Heart left ventricle (tissue), 16 donors: ENCODE results near the gene MTCH1. TPM values are rescaled to one million over a fixed set of nuclear protein-coding genes. Genes with fewer than 3 reads are reported as not detected.

Experiments
- ATAC-seq, 4 donors: fragments of 200-7000 bp; cut with Tn5 transposase; one replicate each; pipeline ENCODE4 v1.9.1; 2020 to 2022; ENCODE audit warnings: moderate library complexity in 4 of 4, mild to moderate bottlenecking in 3 of 4, moderate number of reproducible peaks in 1 of 4
- DNase-seq, 5 donors: peaks; one replicate each; pipeline ENCODE4 v3.0.0-alpha.2; 2020
- H3K27ac ChIP-seq, 12 donors: fragments of 200-600 bp; sonication (generic) in 4 of 12; one replicate each; pipeline versions ENCODE4 v1.5.0 to v1.8.0; 2016 to 2022; ENCODE audit warnings: mild to moderate bottlenecking in 2 of 12
- H3K27me3 ChIP-seq, 9 donors: fragments of 200-600 bp; sonication (generic) in 2 of 9; one replicate each; pipeline versions ENCODE4 v1.5.1 to v1.8.0; 2016 to 2022; ENCODE audit warnings: mild to moderate bottlenecking in 3 of 9
- H3K36me3 ChIP-seq, 9 donors: fragments of 200-600 bp; sonication (generic) in 2 of 9; one replicate each; pipeline versions ENCODE4 v1.5.0 to v1.8.0; 2018 to 2022; ENCODE audit warnings: mild to moderate bottlenecking in 2 of 9
- H3K4me1 ChIP-seq, 12 donors: fragments of 200-600 bp; sonication (generic) in 4 of 12; one replicate each; pipeline versions ENCODE4 v1.5.0 to v1.8.0; 2016 to 2022; ENCODE audit warnings: mild to moderate bottlenecking in 3 of 12
- H3K4me3 ChIP-seq, 12 donors: fragments of 200-600 bp; sonication (generic) in 4 of 12; one replicate each; pipeline versions ENCODE4 v1.5.0 to v1.8.0; 2017 to 2022; ENCODE audit warnings: mild to moderate bottlenecking in 9 of 12, moderate library complexity in 4 of 12
- H3K9me3 ChIP-seq, 12 donors: fragments of 200-600 bp; sonication (generic) in 4 of 12; one replicate each; pipeline versions ENCODE4 v1.5.0 to v1.8.0; 2016 to 2022; ENCODE audit warnings: mild to moderate bottlenecking in 1 of 12
- POLR2A ChIP-seq, 2 donors: fragments of 450-650 bp; IDR thresholded peaks; one replicate each; pipeline ENCODE4 v1.6.1; 2017; ENCODE audit warnings: antibody characterized with exemption in 2 of 2, mild to moderate bottlenecking in 2 of 2, moderate library complexity in 2 of 2
- WGBS, 4 donors: extraction: QIAGEN DNeasy Blood & Tissue Kit in 2 of 4; methylation state at CpG; one replicate each; pipeline versions ENCODE4 v1.1.5 to v1.1.7; 2013 to 2018; 5-methylcytosine and 5-hydroxymethylcytosine counted together
- intact Hi-C, 10 donors: fragments of 100-400 bp; cut with DNase I; formaldehyde crosslinking; loops; one replicate each; pipeline versions ENCODE4 v1.11.1 to v1.14.2; 2022
- long read RNA-seq, 3 donors: library from polyadenylated mRNA; unstranded; transcript quantifications; one replicate each; pipeline ENCODE4 v2.0.0, GENCODE V29; 2020 to 2021
- polyA plus RNA-seq, 2 donors: library from polyadenylated mRNA; stranded (reverse); fragments of 200-250 nt; gene quantifications; one replicate each; pipeline ENCODE4 v1.2.3, GENCODE V29; 2013
- total RNA-seq, 9 donors: library from RNA; depleted of rRNA in 2 of 9; stranded (reverse); fragments of >200 nt in 2 of 9; fragmentation: NEBNext Ultra II Directional in 3 of 9; extraction: Animal tissue kit (Norgen Biotek cat#: 25700) in 3 of 9; gene quantifications; one replicate each; pipeline versions ENCODE4 v1.1.0 to v1.2.4, GENCODE V29; 2016 to 2023
- TF ChIP-seq, protein P1 (sequence below), 12 donors: fragments of 200-600 bp; sonication (generic) in 4 of 12; IDR thresholded peaks; one replicate each; pipeline versions ENCODE4 v1.5.0 to v1.8.0; 2018 to 2022; ENCODE audit warnings: antibody characterized with exemption in 12 of 12, mild to moderate bottlenecking in 5 of 12
- donor health status: ischemic (EF 13 %, LVEDD 7.1; RV severe dilation, severe dysfunction).
- donor health status: healthy with polysubstance abuse.
- donor health status: DM: no; HTN: yes; CAD: no.
- donor health status: DM: no; HTN: no; CAD: no.
- donor health status: ischemic (EF 25% LVEDD 6.9; RV normal size, moderate dysfunction).
- donor health status: ischemic (EF 25% LVEDD 5.7; RV mildly dilated, moderate dysfunction).
- donor health status: healthy.
- donor health status: DM: yes; HTN: yes; CAD: no.
- donor health status: ischemic (EF 35%, LVEDD 5.7; RV mildly dilated, moderate dysfunction).
- donor health status: nonischemic (EF 11% LVEDD 7.7; RV severe dilation, severe dysfunction).
- donor health status: DM: yes; HTN: yes; CAD: no.
- donor health status: PGD.
- donor health status: ischemic (EF 29% LVEDD 5.4; RV normal size, mild dysfunction).
- donor health status: nonischemic (EF 23%, LVEDD 6.1; RV moderate dilation, normal function).

MTCH1 gene
- total RNA-seq (100 to 1,000 TPM; 144 to 320 (median 193) TPM), polyA plus RNA-seq (100 to 1,000 TPM; 104 to 367 TPM)
- long read RNA-seq, donor 1, transcript MTCH1-201 (12 exons, 2,006 nt): minor isoform, 242 of 629 reads
- long read RNA-seq, donor 1, transcript MTCH1-204 (11 exons, 1,572 nt): minor isoform, 9 of 629 reads
- long read RNA-seq, donor 1, transcript MTCH1-202 (12 exons, 2,057 nt): major isoform, 267 of 629 reads
- long read RNA-seq, donor 1, partial matches to known transcripts: 29 of 629 reads
- long read RNA-seq, donor 1, other reads (novel, unspliced or antisense): 82 of 629 reads
- long read RNA-seq, donor 2, transcript MTCH1-201 (12 exons, 2,006 nt): minor isoform, 679 of 1,648 reads
- long read RNA-seq, donor 2, transcript MTCH1-204 (11 exons, 1,572 nt): minor isoform, 12 of 1,648 reads
- long read RNA-seq, donor 2, transcript MTCH1-202 (12 exons, 2,057 nt): major isoform, 781 of 1,648 reads
- long read RNA-seq, donor 2, partial matches to known transcripts: 64 of 1,648 reads
- long read RNA-seq, donor 2, other reads (novel, unspliced or antisense): 111 of 1,648 reads
- long read RNA-seq, donor 3, transcript MTCH1-201 (12 exons, 2,006 nt): minor isoform, 306 of 783 reads
- long read RNA-seq, donor 3, transcript MTCH1-202 (12 exons, 2,057 nt): major isoform, 353 of 783 reads
- long read RNA-seq, donor 3, transcript MTCH1-204 (11 exons, 1,572 nt): minor isoform, 12 of 783 reads
- long read RNA-seq, donor 3, partial matches to known transcripts: 22 of 783 reads
- long read RNA-seq, donor 3, other reads (novel, unspliced or antisense): 90 of 783 reads

DNA sequence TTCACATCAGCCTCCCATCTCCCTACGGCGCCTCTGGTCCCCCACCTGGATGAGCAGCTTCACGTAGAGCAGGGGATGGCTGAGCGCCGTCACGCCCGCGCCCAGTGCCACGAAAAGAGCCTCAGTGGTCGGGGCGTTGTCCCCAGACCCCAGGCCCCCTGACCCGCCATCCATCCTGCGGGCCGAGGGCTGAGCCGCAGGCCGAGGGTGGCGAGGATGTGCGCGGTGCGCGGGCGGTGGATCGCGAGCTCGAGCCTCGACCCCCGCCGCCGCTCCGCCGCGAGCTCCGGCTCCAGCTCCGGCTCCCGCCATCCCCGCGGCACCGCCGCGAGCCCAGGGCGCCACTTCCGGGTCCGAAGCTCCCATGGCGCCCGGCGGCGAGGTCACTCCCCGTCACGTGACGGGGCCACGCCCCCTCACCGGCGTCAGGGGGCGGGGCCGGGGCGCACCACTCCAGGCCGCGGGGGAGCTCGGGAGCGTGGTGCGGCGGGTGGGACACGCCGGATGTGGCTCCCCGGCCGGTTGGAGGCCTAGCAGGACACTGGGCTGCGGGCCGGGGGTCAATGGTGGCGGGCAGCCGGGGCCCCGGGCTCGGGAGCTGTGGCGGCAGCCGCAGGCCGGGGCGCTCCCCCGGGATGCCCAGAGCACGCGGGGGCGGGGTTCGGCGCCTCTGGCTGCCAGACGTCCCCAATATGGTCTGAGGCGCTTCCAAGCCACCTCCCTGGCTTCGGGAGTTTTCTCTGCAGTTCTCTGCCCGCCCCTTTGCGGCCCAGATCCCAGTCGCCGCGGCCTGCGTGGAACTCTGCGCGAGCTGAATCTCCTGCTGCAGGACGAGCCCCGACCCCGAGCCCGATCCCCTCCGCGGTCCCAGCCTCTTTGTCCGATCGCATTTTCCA lies at the start of gene MTCH1:
Gene MTCH1, minus strand, starts transcription at position 389 of the 896 bp plus-strand sequence. Its CDS starts 23 bp downstream, at position 366.
- peak; percentile 93 to 95 (median 94) for DNase-seq
- H3K36me3 ChIP-seq: peaks cover 0 to 12% (median 1%) of the 10 kb centered on the region in 9 donors
- ATAC-seq: peak; percentile 91 to 96 (median 94)
- peak within 1 kb of the TSS; percentile 91 to 100 (median 98) for H3K4me3 ChIP-seq
- peak within 1 kb of the TSS; percentile 89 to 100 (median 98) for H3K27ac ChIP-seq
- peaks cover 8 to 51% (median 46%) of the 10 kb centered on the region in 12 donors for H3K4me1 ChIP-seq
- H3K27me3 ChIP-seq: no peaks in the 10 kb centered on the region
- 0 to 1% (median 1%) methylated on average over 46 to 101 of the region's 101 CpGs for WGBS, 4 donors
- intact Hi-C loops: loop anchor here in 7 of 10 donors (2.0 to 10.0 kb wide), 6 partner anchors 33 to 441 kb away; partner anchors contain the start of gene C6orf89 (in 3 of the 7)
- no peaks in the 10 kb centered on the region for H3K9me3 ChIP-seq
- TF ChIP-seq POLR2A (IDR thresholded peaks at IDR 0.05): peak; percentile 68 to 96
- TF ChIP-seq, protein P1, sequence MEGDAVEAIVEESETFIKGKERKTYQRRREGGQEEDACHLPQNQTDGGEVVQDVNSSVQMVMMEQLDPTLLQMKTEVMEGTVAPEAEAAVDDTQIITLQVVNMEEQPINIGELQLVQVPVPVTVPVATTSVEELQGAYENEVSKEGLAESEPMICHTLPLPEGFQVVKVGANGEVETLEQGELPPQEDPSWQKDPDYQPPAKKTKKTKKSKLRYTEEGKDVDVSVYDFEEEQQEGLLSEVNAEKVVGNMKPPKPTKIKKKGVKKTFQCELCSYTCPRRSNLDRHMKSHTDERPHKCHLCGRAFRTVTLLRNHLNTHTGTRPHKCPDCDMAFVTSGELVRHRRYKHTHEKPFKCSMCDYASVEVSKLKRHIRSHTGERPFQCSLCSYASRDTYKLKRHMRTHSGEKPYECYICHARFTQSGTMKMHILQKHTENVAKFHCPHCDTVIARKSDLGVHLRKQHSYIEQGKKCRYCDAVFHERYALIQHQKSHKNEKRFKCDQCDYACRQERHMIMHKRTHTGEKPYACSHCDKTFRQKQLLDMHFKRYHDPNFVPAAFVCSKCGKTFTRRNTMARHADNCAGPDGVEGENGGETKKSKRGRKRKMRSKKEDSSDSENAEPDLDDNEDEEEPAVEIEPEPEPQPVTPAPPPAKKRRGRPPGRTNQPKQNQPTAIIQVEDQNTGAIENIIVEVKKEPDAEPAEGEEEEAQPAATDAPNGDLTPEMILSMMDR (IDR thresholded peaks at IDR 0.05): peak in 1 of 12 donors; percentile 16

GRCh38 chr6:37033819-37034795 lies 48.1 kb upstream of the MTCH1 start:
- peak overlapping the region in 1 of 12 donors; percentile 16 for H3K4me3 ChIP-seq
- H3K9me3 ChIP-seq: peaks cover 0 to 9% (median 0%) of the 10 kb centered on the region in 12 donors
- DNase-seq (no peak), ATAC-seq (no peak)
- intact Hi-C loops: loop anchor here in 1 of 10 donors (5.0 kb wide), 1 partner anchor 83 kb away; no protein-coding TSS in a partner anchor
- no peak for TF ChIP-seq POLR2A (IDR thresholded peaks at IDR 0.05)
- TF ChIP-seq, protein P1 (IDR thresholded peaks at IDR 0.05): no peak
- H3K4me1 ChIP-seq: peaks cover 0 to 32% (median 0%) of the 10 kb centered on the region in 12 donors
- H3K27me3 ChIP-seq: no peaks in the 10 kb centered on the region
- peaks cover 0 to 21% (median 0%) of the 10 kb centered on the region in 9 donors for H3K36me3 ChIP-seq
- 68 to 78% (median 73%) methylated on average over 8 of the region's 8 CpGs for WGBS, 4 donors
- peak overlapping the region in 1 of 12 donors; percentile 12 for H3K27ac ChIP-seq

GRCh38 chr6:37033255-37033654 lies 47.3 kb upstream of the MTCH1 start:
- intact Hi-C loops: loop anchor here in 1 of 10 donors (5.0 kb wide), 1 partner anchor 84 kb away; no protein-coding TSS in a partner anchor
- Histone ChIP-seq H3K27ac (peak overlapping the region in 1 of 12 donors; percentile 18), H3K4me3 (no peak overlapping the region), H3K9me3 (peaks cover 0 to 9% (median 0%) of the 10 kb centered on the region in 12 donors), H3K27me3 (no peaks in the 10 kb centered on the region), H3K4me1 (peaks cover 0 to 28% (median 0%) of the 10 kb centered on the region in 12 donors), H3K36me3 (peaks cover 0 to 21% (median 0%) of the 10 kb centered on the region in 9 donors)
- WGBS, 4 donors: 85 to 90% (median 87%) methylated on average over 7 of the region's 7 CpGs
- no peak for TF ChIP-seq POLR2A (IDR thresholded peaks at IDR 0.05)
- TF ChIP-seq, protein P1 (IDR thresholded peaks at IDR 0.05): no peak
- no peak for DNase-seq
- no peak for ATAC-seq
